HepG2 (cell line): Measurements from ENCODE around the gene CXorf51A. TPM values are rescaled to one million over a fixed set of nuclear protein-coding genes. Genes with fewer than 3 reads are reported as not detected.
"Not testable (repeated sequence)": the region's sequence is repeated elsewhere in the genome, so short reads cannot be mapped to it uniquely, and the experiment has no call there.

ENCODE experiments used
- ATAC-seq: fragments of 200-7000 bp; cut with Tn5 transposase; 3 replicates; pipeline ENCODE4 v1.9.1; 2020; ENCODE audit warnings: mild to moderate bottlenecking, moderate library complexity
- Bru-seq: library from RNA; stranded (reverse); fragments of 400-500 nt; gene quantifications from one replicate; lab custom pipeline; 2021; lab: Mats Ljungman, UMichigan
- BruChase-seq, 2 experiments: library from RNA; stranded (reverse); fragments of 400-500 nt; gene quantifications; one replicate each; lab custom pipeline; 2021; lab: Mats Ljungman, UMichigan
- BruUV-seq: library from RNA; stranded (reverse); fragments of 400-500 nt; replicated peaks from 2 replicates; lab custom pipeline; 2021; lab: Mats Ljungman, UMichigan
- CTCF ChIA-PET: fragments of 300-600 bp; formaldehyde crosslinking; extraction: SDS; loops from one replicate; lab custom pipeline; 2021; ENCODE audit warnings: low total read pairs, inconsistent platforms, low intra/inter-chr PET ratio; lab: Yijun Ruan, JAX
- POLR2A ChIA-PET: fragments of 350-600 bp; sonication (Branson Sonifier 250); formaldehyde crosslinking; loops from one replicate; lab custom pipeline; 2020; ENCODE audit warnings: antibody characterized with exemption, inconsistent platforms; lab: Yijun Ruan, JAX
- DNase-seq: peaks from one replicate; pipeline ENCODE4 v3.0.0-alpha.2; 2015; ENCODE audit warnings: low spot score
- FAIRE-seq: peaks from 3 replicates; lab custom pipeline; 2011; peaks lifted over from hg19 to GRCh38; lab: Jason Lieb, UNC
- H2AFZ ChIP-seq: one replicate; pipeline ENCODE4 v1.6.1; 2011; ENCODE audit warnings: low read length, inconsistent platforms
- H3K27ac ChIP-seq: fragments of 300-600 bp; 3 replicates; pipeline ENCODE4 v1.8.0; 2011; ENCODE audit warnings: mixed run types, mild to moderate bottlenecking, mixed read lengths, low read length, inconsistent platforms; ENCODE audit not compliant: insufficient read depth; ENCODE audit errors: extremely low read length
- H3K27me3 ChIP-seq, 2 experiments: fragments of 200-600 bp in 1 of 2; 2 replicates in 1 of 2; 3 replicates in 1 of 2; pipeline versions ENCODE4 v1.6.0 to v1.8.0; 2011; ENCODE audit warnings: low read length in 2 of 2, mild to moderate bottlenecking in 2 of 2, moderate library complexity in 2 of 2, inconsistent platforms in 1 of 2; ENCODE audit not compliant: insufficient read depth in 2 of 2, control insufficient read depth in 1 of 2
- H3K36me3 ChIP-seq, 2 experiments: fragments of 200-600 bp in 1 of 2; replicated peaks in 1 of 2; 2 replicates in 1 of 2; 3 replicates in 1 of 2; pipeline versions ENCODE4 v1.5.1 to v1.8.0; 2011; ENCODE audit warnings: low read length in 2 of 2, inconsistent platforms in 1 of 2; ENCODE audit not compliant: insufficient read depth in 2 of 2, control insufficient read depth in 1 of 2
- H3K4me1 ChIP-seq: 2 replicates; pipeline ENCODE4 v1.5.1; 2012; ENCODE audit warnings: low read length, inconsistent platforms; ENCODE audit not compliant: insufficient read depth
- H3K4me2 ChIP-seq: 2 replicates; pipeline ENCODE4 v1.6.0; 2011; ENCODE audit warnings: low read depth, low read length, inconsistent platforms
- H3K4me3 ChIP-seq, 3 experiments: fragments of 200-600 bp in 1 of 3; sonication (generic), shearing (Covaris generic) in 1 of 3; replicated peaks in 1 of 3; 2 replicates each; pipeline ENCODE4 v1.5.1; 2011 to 2016; ENCODE audit warnings: low read length in 3 of 3, inconsistent platforms in 2 of 3, low read depth in 2 of 3, mild to moderate bottlenecking in 2 of 3, control low read depth in 1 of 3, mixed read lengths in 1 of 3; ENCODE audit not compliant: insufficient read depth in 1 of 3
- H3K79me2 ChIP-seq: one replicate; pipeline ENCODE4 v1.6.1; 2011; ENCODE audit warnings: low read length, inconsistent platforms; ENCODE audit not compliant: insufficient read depth
- H3K9ac ChIP-seq: 2 replicates; pipeline ENCODE4 v1.6.0; 2011; ENCODE audit warnings: mild to moderate bottlenecking, low read depth, low read length, inconsistent platforms; ENCODE audit not compliant: insufficient read depth
- H3K9me3 ChIP-seq: 2 replicates; pipeline ENCODE4 v1.5.1; 2012; ENCODE audit warnings: mild to moderate bottlenecking, low read length
- H4K20me1 ChIP-seq: 2 replicates; pipeline ENCODE4 v1.6.0; 2011; ENCODE audit warnings: inconsistent platforms, mild to moderate bottlenecking, low read length, moderate library complexity; ENCODE audit not compliant: insufficient read depth
- IKZF5 ChIP-seq: IDR thresholded peaks from 2 replicates; pipeline ENCODE4 v1.6.1; 2018; ENCODE audit warnings: missing genetic modification reagents, mild to moderate bottlenecking, missing compliant biosample characterization
- ZNF766 ChIP-seq: sonication (generic); formaldehyde crosslinking; IDR thresholded peaks from 2 replicates; pipeline ENCODE4 v1.5.0; 2020; ENCODE audit warnings: missing genetic modification reagents, borderline replicate concordance
- ZNF879 ChIP-seq: sonication (generic); formaldehyde crosslinking; IDR thresholded peaks from 2 replicates; pipeline ENCODE4 v1.8.1; 2023; ENCODE audit warnings: missing genetic modification reagents
- WGBS: methylation state at CpG from one replicate; pipeline ENCODE4 v1.1.6; 2017; ENCODE audit warnings: low lambda C conversion rate; 5-methylcytosine and 5-hydroxymethylcytosine counted together
- in situ Hi-C: cut with HindIII; loops from 2 replicates; pipeline ENCODE4 v1.10.0; 2017; ENCODE audit warnings: low pct_unique_long_range_greater_than_20kb; ENCODE audit not compliant: extremely low pct_ligation_motif_present
- intact Hi-C: fragments of 100-400 bp; cut with micrococcal nuclease; formaldehyde crosslinking; loops from one replicate; pipeline ENCODE4 v1.10.0; 2022; ENCODE audit not compliant: unreplicated experiment
- long read RNA-seq, 2 experiments: library from RNA in 1 of 2; library from polyadenylated mRNA in 1 of 2; stranded (forward) in 1 of 2; unstranded in 1 of 2; transcript quantifications; one replicate each; pipeline ENCODE4 v2.0.0, GENCODE V29; 2019 to 2022
- polyA minus RNA-seq, 3 experiments: library from RNA; depleted of rRNA, polyadenylated mRNA; stranded (reverse); fragments of >200 nt; gene quantifications; 2 replicates each; pipeline ENCODE4 v1.2.3, GENCODE V29; 2011; ENCODE audit warnings: low replicate concordance in 1 of 3
- polyA plus RNA-seq, 8 experiments: library from polyadenylated mRNA; depleted of rRNA in 3 of 8; stranded (reverse) in 7 of 8; unstranded in 1 of 8; fragments of >200 nt; fragmentation: Illumina TruSeq in 4 of 8; extraction: Trizol in 4 of 8; gene quantifications; 2 replicates each; pipeline versions ENCODE4 v1.2.1 to v1.2.3, GENCODE V29; 2011 to 2016; ENCODE audit warnings: low read depth in 4 of 8, missing spikeins in 1 of 8, mixed read lengths in 1 of 8; ENCODE audit not compliant: insufficient read depth in 1 of 8
- total RNA-seq, 5 experiments: library from RNA; depleted of rRNA; stranded (reverse); fragments of >200 nt; fragmentation: Illumina TruSeq; extraction: Trizol; gene quantifications; 2 replicates each; pipeline ENCODE4 v1.2.3, GENCODE V29; 2016; ENCODE audit warnings: low read depth in 1 of 5

Gene CXorf51A
- total RNA-seq (2016; rRNA removed; fragmentation: Illumina TruSeq; extraction: Trizol) (not detected in 2 replicates), polyA plus RNA-seq (2011; rRNA removed) (not detected in 2 replicates), polyA minus RNA-seq (2011; rRNA and poly(A)+ RNA removed; ENCODE audit: low replicate concordance) (not detected in 2 replicates), Bru-seq, nascent RNA (not detected), BruChase-seq, experiment 1, labeled RNA remaining after a 6-hour chase (not detected), BruChase-seq, experiment 2, labeled RNA remaining after a 2-hour chase (not detected)
- not detected in 2 replicates for total RNA-seq (2016; cell fraction: cytosol; rRNA removed; fragmentation: Illumina TruSeq; extraction: Trizol; ENCODE audit: low read depth)
- not detected in 2 replicates for total RNA-seq (2016; cell fraction: insoluble cytoplasmic fraction; rRNA removed; fragmentation: Illumina TruSeq; extraction: Trizol)
- not detected in 2 replicates for total RNA-seq (2016; cell fraction: membrane; rRNA removed; fragmentation: Illumina TruSeq; extraction: Trizol)
- total RNA-seq (2016; cell fraction: nucleus; rRNA removed; fragmentation: Illumina TruSeq; extraction: Trizol), result not detected in 2 replicates
- not detected in 2 replicates for polyA plus RNA-seq (2011; cell fraction: cytosol; rRNA removed)
- not detected in 2 replicates for polyA plus RNA-seq (2011; cell fraction: nucleus; rRNA removed)
- not detected in 2 replicates for polyA plus RNA-seq (2012)
- not detected in 2 replicates for polyA plus RNA-seq (2016; cell fraction: cytosol; fragmentation: Illumina TruSeq; extraction: Trizol; ENCODE audit: low read depth)
- polyA plus RNA-seq (2016; cell fraction: insoluble cytoplasmic fraction; fragmentation: Illumina TruSeq; extraction: Trizol; ENCODE audit: low read depth), result not detected in 2 replicates
- not detected in 2 replicates for polyA plus RNA-seq (2016; cell fraction: membrane; fragmentation: Illumina TruSeq; extraction: Trizol; ENCODE audit: low read depth)
- polyA plus RNA-seq (2016; cell fraction: nucleus; fragmentation: Illumina TruSeq; extraction: Trizol; ENCODE audit: insufficient read depth, low read depth), result not detected in 2 replicates
- not detected in 2 replicates for polyA minus RNA-seq (2011; cell fraction: cytosol; rRNA and poly(A)+ RNA removed)
- polyA minus RNA-seq (2011; cell fraction: nucleus; rRNA and poly(A)+ RNA removed), result not detected in 2 replicates
- long read RNA-seq, experiment 1, result 0 reads
- long read RNA-seq, experiment 2, result 0 reads

GRCh38 chrX:146814644-146815043, at the start of gene CXorf51A:
Gene CXorf51A (minus strand): TSS chrX:146814744. CDS start chrX:146814723, 21 bp downstream.
- H3K9me3 ChIP-seq, H4K20me1 ChIP-seq, H3K27ac ChIP-seq, H3K79me2 ChIP-seq, H3K4me2 ChIP-seq, POLR2A ChIA-PET, H3K27me3 ChIP-seq, intact Hi-C loops, FAIRE-seq, H3K4me3 ChIP-seq, CTCF ChIA-PET, H2AFZ ChIP-seq, ATAC-seq, H3K9ac ChIP-seq, H3K4me1 ChIP-seq, H3K36me3 ChIP-seq, DNase-seq, BruUV-seq, in situ Hi-C loops: not testable (repeated sequence)
- WGBS, result no CpG with 5 or more reads among the region's 3 CpGs

- BruUV-seq, result no TSS peak
- Histone ChIP-seq H3K36me3 (no peaks in the 10 kb centered on the region), H2AFZ (no peak overlapping the region), H3K27ac (no peak overlapping the region), H3K27me3 (no peaks in the 10 kb centered on the region), H3K4me1 (no peaks in the 10 kb centered on the region), H3K4me2 (no peak overlapping the region), H4K20me1 (no peaks in the 10 kb centered on the region), H3K4me3 (no peak overlapping the region), H3K9me3 (peaks cover 35% of the 10 kb centered on the region), H3K9ac (no peak overlapping the region), H3K79me2 (no peaks in the 10 kb centered on the region)
- in situ Hi-C loops (no loop called here), intact Hi-C loops (no loop called here)
- FAIRE-seq, result no peak
- no peak for DNase-seq
- ChIA-PET CTCF (no interaction called here), POLR2A (no interaction called here)
- ATAC-seq, result no peak
- WGBS, result 0% methylated on average over 1 of the region's 1 CpG
- no peak for TF ChIP-seq ZNF879
- no peak for TF ChIP-seq ZNF766 (CRISPR knock-in tag)
- no peak for TF ChIP-seq IKZF5
These were observed 49.0 kb upstream of the CXorf51A start for GRCh38 chrX:146863566-146863965.
